A549 (cell line): Measurements from ENCODE around the gene CHM. TPM values are rescaled to one million over a fixed set of nuclear protein-coding genes. Genes with fewer than 3 reads are reported as not detected.
"Not testable (repeated sequence)": the region's sequence is repeated elsewhere in the genome, so short reads cannot be mapped to it uniquely, and the experiment has no call there.

Source experiments
- ATAC-seq, 2 experiments: fragments of 200-7000 bp in 1 of 2; fragments of >200 bp in 1 of 2; cut with Nextera tagmentation in 1 of 2; cut with Tn5 transposase in 1 of 2; 3 replicates each; pipeline versions ENCODE4 v1.8.0 to v1.9.1; 2018 to 2020; ENCODE audit warnings: mild to moderate bottlenecking in 1 of 2, moderate library complexity in 1 of 2
- CTCF ChIA-PET: fragments of 300-600 bp; sonication (Branson Sonifier 250); formaldehyde crosslinking; extraction: SDS; loops from one replicate; lab custom pipeline; 2021; ENCODE audit warnings: antibody characterized with exemption, inconsistent platforms; lab: Yijun Ruan, JAX
- POLR2A ChIA-PET: fragments of 350-600 bp; formaldehyde crosslinking; extraction: SDS; loops from one replicate; lab custom pipeline; 2021; ENCODE audit warnings: antibody characterized with exemption, inconsistent platforms; lab: Yijun Ruan, JAX
- DNase-seq, 2 experiments: peaks; one replicate each; pipeline versions ENCODE4 v3.0.0 to v3.0.0-alpha.2; 2011 to 2016; ENCODE audit warnings: low read depth in 1 of 2, low spot score in 1 of 2
- FAIRE-seq: peaks from 2 replicates; lab custom pipeline; 2011; peaks lifted over from hg19 to GRCh38; lab: Jason Lieb, UNC
- H3K27ac ChIP-seq, 2 experiments: fragments of >200 bp; sonication (Bioruptor Twin); formaldehyde crosslinking; 3 replicates each; pipeline ENCODE4 v1.5.1; 2016 to 2017
- H3K4me1 ChIP-seq: fragments of >200 bp; sonication (Bioruptor Twin); formaldehyde crosslinking; 3 replicates; pipeline ENCODE4 v1.6.1; 2016
- H3K4me2 ChIP-seq: fragments of >200 bp; sonication (Bioruptor Twin); formaldehyde crosslinking; 3 replicates; pipeline ENCODE4 v1.6.1; 2016
- H3K4me3 ChIP-seq: fragments of >200 bp; sonication (Bioruptor Twin); formaldehyde crosslinking; 3 replicates; pipeline ENCODE4 v1.5.1; 2016
- H3K9me3 ChIP-seq: fragments of >200 bp; sonication (Bioruptor Twin); formaldehyde crosslinking; 3 replicates; pipeline ENCODE4 v1.6.1; 2016
- BHLHE40 ChIP-seq: IDR thresholded peaks from 2 replicates; pipeline ENCODE4 v1.6.1; 2012; ENCODE audit warnings: low read depth, low read length, inconsistent platforms
- CBX2 ChIP-seq: fragments of 200-600 bp; sonication (generic); IDR thresholded peaks from 2 replicates; pipeline ENCODE4 v1.6.1; 2016; ENCODE audit warnings: low read depth, mild to moderate bottlenecking, borderline replicate concordance
- CHD4 ChIP-seq: fragments of 200-600 bp; sonication (generic); IDR thresholded peaks from 2 replicates; pipeline ENCODE4 v1.6.1; 2016; ENCODE audit warnings: antibody characterized with exemption, mild to moderate bottlenecking, borderline replicate concordance
- EHMT2 ChIP-seq: fragments of 200-600 bp; sonication (generic); IDR thresholded peaks from 2 replicates; pipeline ENCODE4 v1.6.1; 2016; ENCODE audit warnings: antibody characterized with exemption, low read depth, mild to moderate bottlenecking, moderate library complexity
- JUNB ChIP-seq: fragments of >200 bp; sonication (Bioruptor Twin); formaldehyde crosslinking; IDR thresholded peaks from 2 replicates; pipeline ENCODE4 v1.6.1; 2016
- NR3C1 ChIP-seq: fragments of >200 bp; sonication (Bioruptor Twin); formaldehyde crosslinking; IDR thresholded peaks from 3 replicates; pipeline ENCODE4 v1.6.1; 2017
- PHF8 ChIP-seq: fragments of 200-600 bp; sonication (generic); IDR thresholded peaks from 2 replicates; pipeline ENCODE4 v1.6.1; 2016; ENCODE audit warnings: low read depth, mild to moderate bottlenecking, antibody characterized with exemption, moderate library complexity, borderline replicate concordance
- TFCP2L1 ChIP-seq: fragments of 250-450 bp; sonication (Bioruptor Pico); IDR thresholded peaks from 2 replicates; pipeline ENCODE4 v1.5.0; 2021; ENCODE audit warnings: mild to moderate bottlenecking
- ZSCAN20 ChIP-seq: fragments of 250-450 bp; sonication (Bioruptor Pico); IDR thresholded peaks from 2 replicates; pipeline ENCODE4 v1.8.0; 2022; ENCODE audit warnings: mild to moderate bottlenecking, moderate library complexity
- WGBS: methylation state at CpG from one replicate; pipeline ENCODE4 v1.1.6; 2017; ENCODE audit errors: missing lambda C conversion rate; 5-methylcytosine and 5-hydroxymethylcytosine counted together
- polyA plus RNA-seq, 4 experiments: library from polyadenylated mRNA; depleted of rRNA in 3 of 4; stranded (reverse); fragments of >200 nt; fragmentation: RNase III in 1 of 4; extraction: RNeasy Plus Mini Kit Qiagen cat#74134 plus additional on column Dnase treatment in 1 of 4; gene quantifications; 2 replicates in 3 of 4; 3 replicates in 1 of 4; pipeline ENCODE4 v1.2.3, GENCODE V29; 2011 to 2017
- TF ChIP-seq, protein P1 (sequence below): fragments of >200 bp; sonication (Bioruptor Twin); formaldehyde crosslinking; IDR thresholded peaks from 2 replicates; pipeline ENCODE4 v1.6.1; 2016
- TF ChIP-seq, protein P2 (sequence below): IDR thresholded peaks from 2 replicates; pipeline ENCODE4 v1.6.1; 2012
- TF ChIP-seq, protein P3 (sequence below): IDR thresholded peaks from 2 replicates; pipeline ENCODE4 v1.6.1; 2012; ENCODE audit warnings: low read depth, borderline replicate concordance
- TF ChIP-seq, protein P4 (sequence below): fragments of 250-450 bp; sonication (Bioruptor Pico); IDR thresholded peaks from 2 replicates; pipeline ENCODE4 v1.5.0; 2021; ENCODE audit warnings: mild to moderate bottlenecking, moderate library complexity, borderline replicate concordance

CHM gene
- polyA plus RNA-seq, 2 of the 4 experiments (the other 2 are of a cell fraction), result 13.9 to 23.7 TPM

DNA sequence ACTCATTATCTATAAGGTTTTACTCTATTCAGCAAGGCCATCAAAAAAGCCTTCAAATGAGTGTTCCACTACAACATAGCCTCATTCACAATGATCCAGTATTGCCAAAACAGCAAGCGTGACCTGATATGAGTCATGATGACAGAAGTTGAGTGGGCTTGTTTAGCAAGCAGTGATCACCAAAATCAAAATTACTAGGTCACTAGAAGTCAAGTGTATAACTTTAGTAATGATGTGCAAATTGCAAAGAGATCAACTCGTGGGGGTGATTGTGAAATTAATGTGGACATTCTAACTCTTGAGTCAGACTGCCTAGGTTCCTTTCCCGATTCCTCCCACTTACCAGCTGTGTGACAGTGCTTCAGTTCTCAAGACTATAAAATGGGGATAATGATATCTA is 124.5 kb downstream of the CHM start (continued):
- no peak for TF ChIP-seq TFCP2L1
- TF ChIP-seq, protein P1, sequence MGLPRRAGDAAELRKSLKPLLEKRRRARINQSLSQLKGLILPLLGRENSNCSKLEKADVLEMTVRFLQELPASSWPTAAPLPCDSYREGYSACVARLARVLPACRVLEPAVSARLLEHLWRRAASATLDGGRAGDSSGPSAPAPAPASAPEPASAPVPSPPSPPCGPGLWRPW, result no peak
- no peak for TF ChIP-seq JUNB
- TF ChIP-seq PHF8, result no peak

DNA sequence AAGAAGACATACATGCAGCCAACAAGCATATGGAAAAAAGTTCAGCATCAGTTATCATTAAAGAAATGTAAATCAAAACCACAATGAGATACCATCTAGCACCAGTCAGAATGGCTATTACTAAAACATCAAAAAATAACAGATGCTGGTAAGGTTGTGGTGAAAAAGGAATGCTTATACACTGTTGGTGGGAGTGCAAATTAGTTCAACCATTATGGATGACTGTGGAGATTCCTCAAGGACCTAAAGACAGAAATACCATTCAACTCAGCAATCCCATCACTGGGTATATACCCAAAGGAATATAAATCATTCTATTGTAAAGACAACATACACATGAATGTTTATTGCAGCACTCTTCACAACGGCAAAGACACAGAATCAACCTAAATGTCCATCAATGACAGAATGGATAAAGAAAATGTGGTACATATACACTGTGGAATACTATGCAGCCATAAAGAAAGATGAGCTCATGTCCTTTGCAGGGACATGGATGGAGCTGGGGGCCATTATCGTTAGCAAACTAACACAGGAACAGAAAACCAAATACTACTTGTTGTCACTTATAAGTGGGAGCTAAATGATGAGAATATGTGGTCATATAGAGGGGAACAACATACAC is 130.6 kb downstream of the CHM start:
- DNase-seq, H3K4me2 ChIP-seq, H3K4me3 ChIP-seq, H3K27ac ChIP-seq, H3K4me1 ChIP-seq, H3K9me3 ChIP-seq, POLR2A ChIA-PET, ATAC-seq, CTCF ChIA-PET: not testable (repeated sequence)
- FAIRE-seq, result peak; percentile 28
- 39% methylated on average over 2 of the region's 2 CpGs for WGBS

DNA sequence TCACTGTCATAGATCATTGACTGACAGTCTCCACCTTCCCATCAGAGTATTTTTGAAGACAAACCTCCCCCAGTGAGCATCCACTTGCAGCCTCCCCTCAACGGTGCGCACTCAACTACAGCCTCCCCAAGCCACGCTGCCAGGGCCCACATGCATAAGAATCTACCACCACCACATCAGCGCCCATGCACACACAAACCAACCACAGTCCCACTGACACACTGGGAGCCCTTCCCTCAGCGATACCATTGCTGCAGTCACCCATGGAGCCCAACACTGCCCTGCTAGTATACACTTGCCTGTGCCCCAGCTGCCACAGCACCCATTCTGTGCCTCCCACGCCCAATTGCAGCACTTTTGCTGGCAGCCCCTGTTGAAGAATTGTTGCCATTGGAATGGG is 132.9 kb downstream of the CHM start:
- DNase-seq (no peak), FAIRE-seq (no peak), ATAC-seq (no peak)
- WGBS, result 88% methylated on average over 4 of the region's 6 CpGs
- ChIA-PET CTCF (no interaction called here), POLR2A (no interaction called here)
- H3K4me3 ChIP-seq, result no peak overlapping the region
- no peak overlapping the region for H3K27ac ChIP-seq
- H3K4me1 ChIP-seq, result no peaks in the 10 kb centered on the region
- H3K9me3 ChIP-seq, result no peaks in the 10 kb centered on the region
- H3K4me2 ChIP-seq, result no peak overlapping the region
- TF ChIP-seq, protein P2, sequence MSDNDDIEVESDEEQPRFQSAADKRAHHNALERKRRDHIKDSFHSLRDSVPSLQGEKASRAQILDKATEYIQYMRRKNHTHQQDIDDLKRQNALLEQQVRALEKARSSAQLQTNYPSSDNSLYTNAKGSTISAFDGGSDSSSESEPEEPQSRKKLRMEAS, result no peak
- TF ChIP-seq CHD4 (no peak), ZSCAN20 (CRISPR knock-in tag) (no peak), NR3C1 (no peak)

DNA sequence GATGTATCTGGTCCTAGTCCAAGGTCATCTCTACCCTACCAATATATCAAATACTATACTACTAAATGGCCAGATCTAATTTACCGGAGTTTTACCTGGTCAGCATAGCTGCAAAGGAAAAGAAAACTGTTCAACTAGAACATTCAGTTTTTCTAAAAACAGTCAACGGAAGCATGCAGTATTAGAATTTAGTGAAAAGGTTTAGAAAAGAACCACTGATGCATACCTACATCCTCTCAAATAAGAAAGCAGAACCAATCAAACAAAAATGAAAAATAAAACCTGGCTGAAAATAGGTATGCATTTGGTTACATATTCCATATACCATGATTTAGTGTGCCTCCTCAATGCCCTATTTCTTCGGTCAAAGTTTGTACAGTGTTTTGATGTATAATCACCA is 140.0 kb downstream of the CHM start:
- no peaks in the 10 kb centered on the region for H3K9me3 ChIP-seq
- DNase-seq, result no peak
- no peak overlapping the region for H3K27ac ChIP-seq
- WGBS, result 95% methylated on average over 3 of the region's 3 CpGs
- CTCF ChIA-PET, result no interaction called here
- no peak overlapping the region for H3K4me2 ChIP-seq
- H3K4me3 ChIP-seq, result no peak overlapping the region
- TF ChIP-seq EHMT2, result no peak
- no peak for FAIRE-seq
- POLR2A ChIA-PET, result no interaction called here
- H3K4me1 ChIP-seq, result no peaks in the 10 kb centered on the region
- ATAC-seq, result no peak

DNA sequence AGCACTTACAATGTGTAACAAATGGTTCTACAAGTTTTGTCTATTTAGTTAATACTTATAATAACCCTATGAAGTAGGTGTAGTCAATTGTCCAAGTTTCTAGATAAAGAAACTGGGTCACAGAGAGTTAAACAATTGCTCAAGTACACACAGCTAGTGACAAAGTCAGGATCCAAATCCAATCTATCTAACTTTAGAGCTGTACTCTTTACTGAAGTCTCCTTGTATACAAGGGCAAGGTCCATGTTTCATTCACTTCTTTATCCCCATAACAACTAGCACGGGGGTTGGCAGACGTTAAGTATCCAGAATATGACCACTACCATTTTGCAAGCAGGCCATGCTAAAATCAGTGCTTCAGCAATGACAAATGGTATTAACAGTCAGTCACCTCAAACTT is 141.0 kb downstream of the CHM start:
- 93% methylated on average over 2 of the region's 2 CpGs for WGBS
- no peak for TF ChIP-seq CBX2
- TF ChIP-seq, protein P3, sequence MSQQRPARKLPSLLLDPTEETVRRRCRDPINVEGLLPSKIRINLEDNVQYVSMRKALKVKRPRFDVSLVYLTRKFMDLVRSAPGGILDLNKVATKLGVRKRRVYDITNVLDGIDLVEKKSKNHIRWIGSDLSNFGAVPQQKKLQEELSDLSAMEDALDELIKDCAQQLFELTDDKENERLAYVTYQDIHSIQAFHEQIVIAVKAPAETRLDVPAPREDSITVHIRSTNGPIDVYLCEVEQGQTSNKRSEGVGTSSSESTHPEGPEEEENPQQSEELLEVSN, result no peak
- TF ChIP-seq BHLHE40, result no peak
- TF ChIP-seq, protein P4, sequence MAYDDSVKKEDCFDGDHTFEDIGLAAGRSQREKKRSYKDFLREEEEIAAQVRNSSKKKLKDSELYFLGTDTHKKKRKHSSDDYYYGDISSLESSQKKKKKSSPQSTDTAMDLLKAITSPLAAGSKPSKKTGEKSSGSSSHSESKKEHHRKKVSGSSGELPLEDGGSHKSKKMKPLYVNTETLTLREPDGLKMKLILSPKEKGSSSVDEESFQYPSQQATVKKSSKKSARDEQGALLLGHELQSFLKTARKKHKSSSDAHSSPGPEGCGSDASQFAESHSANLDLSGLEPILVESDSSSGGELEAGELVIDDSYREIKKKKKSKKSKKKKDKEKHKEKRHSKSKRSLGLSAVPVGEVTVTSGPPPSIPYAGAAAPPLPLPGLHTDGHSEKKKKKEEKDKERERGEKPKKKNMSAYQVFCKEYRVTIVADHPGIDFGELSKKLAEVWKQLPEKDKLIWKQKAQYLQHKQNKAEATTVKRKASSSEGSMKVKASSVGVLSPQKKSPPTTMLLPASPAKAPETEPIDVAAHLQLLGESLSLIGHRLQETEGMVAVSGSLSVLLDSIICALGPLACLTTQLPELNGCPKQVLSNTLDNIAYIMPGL (CRISPR knock-in tag), result no peak
- no peak for TF ChIP-seq PHF8
- TF ChIP-seq, all 56 proteins: peak for 0
- H3K4me2 ChIP-seq, result no peak overlapping the region
- H3K27ac ChIP-seq, result no peak overlapping the region
- DNase-seq (no peak), FAIRE-seq (no peak), ATAC-seq (no peak)
- POLR2A ChIA-PET, result no interaction called here
- CTCF ChIA-PET, result no interaction called here
- no peak overlapping the region for H3K4me3 ChIP-seq
- H3K4me1 ChIP-seq, result no peaks in the 10 kb centered on the region
- H3K9me3 ChIP-seq, result no peaks in the 10 kb centered on the region
